Epidermal melanocyte (primary cell): ENCODE measurements around the gene IGSF3.
"Not testable (repeated sequence)": the region's sequence is repeated elsewhere in the genome, so short reads cannot be mapped to it uniquely, and the experiment has no call there.

Experiments
- DNase-seq: peaks from one replicate; pipeline ENCODE4 v3.0.0; 2011; ENCODE audit warnings: low spot score; ENCODE audit not compliant: insufficient read length

IGSF3 gene

DNA sequence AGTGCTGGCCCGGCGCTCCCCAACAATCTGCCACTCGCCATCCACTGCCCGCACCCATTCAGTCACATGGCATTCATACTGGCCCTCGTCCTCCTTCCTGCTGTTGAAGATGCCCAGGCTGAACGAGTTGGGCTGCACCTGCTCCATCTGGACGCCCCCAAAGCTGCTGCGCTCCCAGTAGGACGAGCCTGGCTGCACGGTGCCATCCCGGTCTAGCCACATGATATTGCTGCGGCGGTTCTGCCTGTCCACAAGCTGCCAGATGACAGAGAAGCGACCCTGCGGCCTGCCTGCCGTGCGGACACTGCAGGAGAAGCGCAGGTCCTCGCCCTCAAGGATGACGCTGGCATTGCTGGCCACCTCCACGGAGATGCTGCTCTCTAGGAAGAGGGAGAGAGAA lies 63.9 kb downstream of the IGSF3 start:
- DNase-seq: not testable (repeated sequence)

DNA sequence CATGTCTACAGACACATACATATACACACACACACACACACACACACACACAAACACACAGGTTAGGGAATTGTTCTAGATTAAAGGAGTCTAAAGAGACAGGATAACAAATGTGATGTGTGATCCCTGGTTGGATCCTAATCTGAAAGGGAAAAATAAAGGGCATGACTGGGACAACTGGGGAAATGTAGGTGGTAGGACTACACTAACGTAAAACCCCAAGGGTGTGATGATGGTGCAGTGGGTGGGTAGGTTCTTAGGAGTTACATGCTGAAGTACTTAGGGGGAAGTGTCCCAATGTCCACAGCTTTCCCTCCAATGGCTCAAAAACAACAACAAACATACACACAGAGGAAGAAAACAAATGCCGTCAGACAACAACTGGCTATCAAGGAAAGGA lies 68.2 kb downstream of the IGSF3 start:
- not testable (repeated sequence) for DNase-seq

DNA sequence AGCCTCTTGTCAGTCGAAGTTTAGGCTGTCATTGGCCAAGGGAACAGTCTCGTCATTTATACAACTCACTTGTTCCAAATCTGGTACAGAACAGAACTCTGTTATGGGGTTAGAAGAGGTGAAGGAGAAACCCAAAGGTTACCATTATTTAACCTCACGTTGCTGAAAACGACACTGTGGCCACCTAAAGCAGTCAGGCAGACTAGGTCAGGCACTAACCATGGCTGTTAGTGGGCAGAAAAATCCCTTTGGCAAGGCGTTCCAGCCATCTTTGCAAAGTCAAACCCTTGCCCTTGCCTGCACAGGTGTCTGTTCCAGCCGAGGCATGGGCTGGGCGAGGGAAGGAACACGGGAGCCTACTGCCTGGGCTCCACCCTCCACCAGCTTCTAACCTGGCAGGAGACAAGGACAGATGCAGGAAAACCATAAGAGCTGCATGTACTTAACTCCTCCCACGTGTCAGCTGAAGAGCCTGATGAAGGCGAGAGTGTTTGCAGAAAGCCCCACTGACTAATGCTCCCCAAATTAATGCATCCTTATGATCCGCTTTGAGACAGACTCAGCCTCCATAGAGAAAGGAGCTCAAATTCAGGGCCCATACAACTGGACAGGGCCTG lies 69.0 kb downstream of the IGSF3 start:
- DNase-seq: not testable (repeated sequence)

DNA sequence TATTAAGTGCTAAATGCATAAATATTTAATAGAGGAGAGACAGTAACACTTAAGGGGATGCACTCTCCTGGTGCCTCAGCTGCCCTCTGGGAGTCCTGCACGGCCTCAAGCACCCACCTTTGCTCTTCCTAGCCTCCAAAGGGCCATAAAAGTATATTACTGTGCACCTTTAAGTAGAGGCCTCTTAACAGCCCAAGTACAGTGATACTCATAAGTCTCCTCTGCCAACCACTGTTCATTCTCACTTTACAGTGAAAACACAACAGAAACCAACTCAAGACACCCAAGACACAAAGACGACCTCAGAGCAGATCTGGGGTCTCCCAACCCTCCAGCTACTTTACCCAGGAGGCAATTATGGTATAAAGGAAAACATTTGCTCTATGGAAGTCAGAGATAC lies 70.1 kb downstream of the IGSF3 start:
- not testable (repeated sequence) for DNase-seq

DNA sequence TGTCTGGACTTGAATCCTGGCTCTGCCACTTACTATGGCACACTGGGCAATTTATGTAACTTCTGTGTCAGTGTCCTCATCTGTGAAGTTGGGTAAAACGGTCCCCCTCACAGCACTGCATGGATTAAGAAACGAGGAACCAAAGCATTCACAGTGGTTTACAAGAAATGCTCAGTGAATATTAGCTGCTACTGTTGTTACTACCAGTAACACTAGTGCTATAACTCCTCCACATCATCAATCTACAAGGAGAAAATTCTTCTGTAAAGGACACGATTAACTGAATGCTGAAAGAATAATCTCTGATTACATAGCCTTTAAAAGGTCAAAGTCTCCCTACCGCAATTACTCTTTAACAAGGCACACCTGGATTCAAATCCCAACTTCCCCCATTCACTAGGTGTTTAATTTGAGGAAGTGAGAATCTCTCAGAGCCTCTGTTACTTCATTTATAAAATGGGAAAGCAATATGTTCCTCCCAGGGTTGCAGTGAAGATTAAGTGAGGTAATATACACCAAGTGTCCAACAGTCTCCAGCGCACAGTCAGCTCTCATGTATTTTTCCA lies 70.7 kb downstream of the IGSF3 start:
- DNase-seq: not testable (repeated sequence)

DNA sequence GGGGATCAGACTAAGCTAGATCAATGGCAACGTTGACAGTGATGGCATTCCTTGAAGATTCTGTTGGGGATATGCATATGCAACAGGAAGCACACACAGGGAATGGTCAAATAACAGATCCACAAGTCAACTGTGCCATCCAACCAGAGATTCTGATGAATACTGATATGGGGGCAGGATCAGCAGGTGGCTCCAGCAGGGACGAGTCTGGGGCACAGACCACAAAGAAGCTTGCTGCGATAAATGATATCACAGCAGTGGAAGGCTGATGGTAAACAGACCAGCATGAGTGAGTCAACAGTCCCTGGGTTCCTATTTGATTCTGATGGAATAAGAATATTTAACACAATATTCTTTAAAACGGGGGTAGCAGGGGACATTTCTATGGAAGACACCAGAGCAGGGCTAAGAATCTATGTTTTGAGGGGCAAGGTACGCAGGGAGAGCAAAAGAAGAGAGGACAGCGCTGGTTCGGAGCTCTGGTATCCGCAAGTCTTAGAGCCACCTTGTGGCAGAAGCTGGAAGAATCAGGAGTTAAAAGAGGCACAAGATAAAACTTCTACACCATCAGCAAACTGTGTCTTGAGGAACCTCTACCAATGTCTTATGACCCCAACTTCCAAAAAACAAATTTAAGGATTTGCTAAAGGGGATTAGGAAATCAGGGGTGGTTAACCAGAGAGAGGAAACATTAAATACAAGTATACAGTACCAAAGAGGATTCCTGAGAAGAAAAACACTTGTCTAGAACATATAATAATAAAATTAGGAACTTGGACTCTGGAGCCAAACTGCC lies 71.4 kb downstream of the IGSF3 start:
- not testable (repeated sequence) for DNase-seq

DNA sequence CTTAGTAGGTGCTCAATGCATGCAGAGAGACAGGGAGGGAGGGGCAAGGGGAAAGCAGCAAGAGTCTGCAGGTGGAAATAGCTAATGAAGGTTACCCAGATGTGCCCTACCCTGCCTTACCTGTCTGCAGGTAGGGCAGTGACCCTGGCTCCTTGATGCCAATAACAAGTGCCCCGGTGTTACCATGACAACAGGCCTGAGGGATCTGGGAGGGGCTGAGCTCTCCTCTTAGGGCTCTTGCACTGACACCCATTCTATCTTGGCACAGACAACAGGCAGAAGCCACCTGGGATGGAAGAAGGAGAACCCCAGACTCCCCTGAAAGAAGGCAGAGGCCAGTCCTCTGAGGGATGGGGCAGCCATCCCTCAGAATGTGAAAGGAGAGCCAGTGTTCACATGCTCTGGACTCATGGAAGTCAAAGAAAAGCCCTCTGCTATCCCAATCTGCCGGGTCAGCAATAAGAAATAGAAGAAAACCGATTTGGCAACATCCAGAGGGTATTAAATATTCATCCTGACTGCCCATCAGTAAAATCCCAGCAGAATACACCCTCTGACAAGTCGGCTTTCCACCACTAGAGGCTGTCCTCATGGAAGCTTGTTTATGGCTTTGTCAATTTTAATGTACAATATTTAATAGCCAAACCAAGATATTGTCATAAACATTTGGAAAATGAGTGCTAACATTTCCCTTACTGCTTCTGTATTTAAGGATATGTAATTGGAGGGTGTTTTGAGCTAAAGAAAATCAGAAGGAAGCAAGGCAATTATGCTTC lies 72.3 kb downstream of the IGSF3 start:
- not testable (repeated sequence) for DNase-seq

DNA sequence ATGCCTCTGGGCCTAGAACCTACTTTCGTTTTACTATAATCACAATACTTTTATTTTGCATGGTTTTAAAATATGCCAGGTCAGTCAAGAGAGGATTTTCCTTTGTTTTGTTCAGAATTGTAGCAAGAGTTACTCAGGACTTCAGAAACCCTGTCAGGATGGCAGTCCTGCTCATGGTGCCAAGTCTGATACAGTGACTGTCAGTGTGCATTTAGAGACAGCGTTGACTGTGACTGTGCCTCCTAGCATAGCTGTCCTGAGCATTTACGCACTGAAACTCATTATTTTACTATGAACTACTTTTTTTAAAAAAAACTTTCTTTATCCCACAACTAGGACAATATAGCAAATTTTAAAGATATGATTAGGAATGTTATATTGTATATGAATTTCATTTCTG lies 73.6 kb downstream of the IGSF3 start:
- DNase-seq: not testable (repeated sequence)

DNA sequence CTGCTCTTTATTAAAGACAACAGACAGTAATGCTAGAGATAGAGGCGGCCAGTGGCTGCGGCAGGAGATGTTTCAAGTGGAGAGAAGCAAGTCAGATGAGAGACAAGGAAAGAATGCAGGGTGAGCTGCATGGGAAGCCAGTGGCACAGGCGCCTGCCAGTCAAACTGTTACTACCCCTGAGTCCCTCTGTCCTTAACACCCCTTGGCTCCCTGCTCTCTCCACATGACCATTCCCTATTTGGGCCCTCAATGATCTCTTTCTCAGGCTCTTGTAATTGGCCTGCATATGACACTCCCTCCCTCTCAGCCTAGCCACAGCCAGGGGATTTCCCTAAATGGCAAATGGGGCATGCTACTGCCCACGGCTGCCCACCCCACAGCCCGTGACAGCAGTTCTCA lies 74.1 kb downstream of the IGSF3 start:
- DNase-seq: not testable (repeated sequence)

DNA sequence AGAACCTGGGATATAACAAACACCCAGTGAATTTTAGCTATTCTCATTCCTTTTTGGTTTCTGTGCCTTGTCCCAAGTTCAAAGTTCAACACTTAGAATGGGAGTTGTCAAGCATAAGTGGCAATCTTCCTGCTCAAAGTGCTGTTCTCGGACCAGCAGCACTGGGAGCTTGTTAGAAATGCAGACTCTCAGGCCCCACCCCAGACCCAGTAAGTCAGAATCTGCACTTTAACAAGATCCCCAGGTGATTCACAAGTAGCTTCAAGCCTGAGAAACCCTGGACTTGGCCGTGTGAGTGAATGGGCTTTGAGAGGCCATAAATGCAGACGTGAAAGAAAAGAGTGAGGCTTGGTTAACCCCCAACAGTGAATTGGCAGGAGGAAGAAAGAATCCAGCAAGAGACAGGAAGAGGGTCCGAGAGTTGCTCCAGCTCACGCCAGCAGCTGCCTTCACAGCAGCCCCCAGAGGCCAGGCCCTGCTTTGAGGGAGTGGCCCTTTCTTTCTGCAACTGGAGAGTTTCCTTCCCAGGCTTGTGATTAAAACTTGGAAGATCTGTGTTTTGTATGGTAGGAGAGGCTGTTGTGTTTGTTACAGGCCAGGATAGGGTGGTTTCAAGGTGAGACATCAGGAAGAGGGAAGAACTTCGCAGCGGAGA lies 75.5 kb downstream of the IGSF3 start:
- not testable (repeated sequence) for DNase-seq

DNA sequence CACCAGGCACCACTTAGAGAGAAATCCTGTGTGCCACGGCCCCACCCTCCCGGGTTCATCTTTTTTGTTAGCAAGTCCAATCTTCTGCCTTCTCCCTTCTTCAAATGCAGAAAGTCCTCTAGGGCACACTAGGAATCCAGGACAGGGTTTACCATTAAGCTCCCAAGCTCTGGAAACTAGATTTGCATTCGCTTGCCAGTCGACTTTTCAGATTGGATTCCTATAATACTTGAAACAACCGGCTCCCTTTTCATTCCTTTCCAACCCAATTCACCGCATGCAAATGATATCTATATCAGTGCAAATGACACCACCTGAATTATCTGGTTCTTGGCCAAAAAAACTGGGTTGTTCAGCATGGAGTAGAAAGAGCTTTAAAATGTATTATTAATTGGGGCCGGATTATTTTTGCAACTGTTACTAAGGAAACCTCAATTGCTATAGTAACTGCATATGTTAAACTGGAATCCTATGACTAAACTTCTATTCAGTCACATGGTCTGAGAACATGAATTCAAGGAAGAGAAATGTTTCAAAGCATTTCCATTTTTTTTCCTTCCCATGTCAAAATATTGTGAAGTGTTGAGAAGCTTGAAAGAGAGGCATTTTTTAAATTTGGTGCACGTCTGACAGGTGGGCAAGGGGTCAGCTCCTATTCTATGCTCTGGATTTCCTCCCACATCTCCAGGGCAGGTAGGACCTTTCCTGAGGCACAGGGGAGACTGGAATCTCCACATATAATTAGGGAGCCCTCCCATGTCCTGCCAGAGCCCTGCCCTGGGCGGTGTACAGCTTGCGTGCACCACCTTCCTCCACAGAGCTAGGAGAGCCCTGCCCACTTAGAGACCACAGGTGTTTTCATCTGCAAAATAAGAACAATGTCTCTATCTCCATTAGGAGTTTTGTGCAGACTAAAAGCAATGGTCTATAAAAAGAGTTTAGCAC lies 76.3 kb downstream of the IGSF3 start:
- DNase-seq: not testable (repeated sequence)

DNA sequence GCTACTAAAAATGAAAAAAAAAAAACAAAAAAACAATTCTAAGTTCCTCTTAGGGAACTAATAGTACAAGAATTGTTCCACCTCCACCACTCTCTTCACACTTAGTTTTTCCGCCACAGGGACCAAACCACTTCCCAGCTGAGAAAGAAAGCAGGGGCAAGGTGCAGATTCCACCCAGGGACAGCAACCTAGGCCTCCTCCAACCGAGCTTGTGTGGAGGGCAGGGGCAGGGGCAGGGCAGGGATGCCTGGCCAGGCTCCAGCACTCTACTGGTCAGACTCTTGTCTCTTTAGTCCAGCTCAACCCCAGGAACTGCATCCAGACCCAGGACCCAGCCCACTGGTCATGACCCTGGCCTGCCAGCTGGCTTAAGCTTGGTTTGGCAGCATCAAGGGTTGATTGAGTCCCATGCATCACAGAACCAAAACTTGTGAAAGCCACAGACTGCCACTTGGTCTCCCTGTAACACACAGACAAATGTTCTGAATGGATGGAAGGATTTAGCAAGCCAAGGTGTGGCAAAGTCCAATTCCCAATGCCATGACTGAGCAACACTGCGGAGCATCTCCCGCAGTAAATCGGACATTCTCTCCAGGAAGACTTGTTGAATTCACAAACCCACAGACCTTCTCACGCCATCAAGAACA lies 77.1 kb downstream of the IGSF3 start:
- not testable (repeated sequence) for DNase-seq

DNA sequence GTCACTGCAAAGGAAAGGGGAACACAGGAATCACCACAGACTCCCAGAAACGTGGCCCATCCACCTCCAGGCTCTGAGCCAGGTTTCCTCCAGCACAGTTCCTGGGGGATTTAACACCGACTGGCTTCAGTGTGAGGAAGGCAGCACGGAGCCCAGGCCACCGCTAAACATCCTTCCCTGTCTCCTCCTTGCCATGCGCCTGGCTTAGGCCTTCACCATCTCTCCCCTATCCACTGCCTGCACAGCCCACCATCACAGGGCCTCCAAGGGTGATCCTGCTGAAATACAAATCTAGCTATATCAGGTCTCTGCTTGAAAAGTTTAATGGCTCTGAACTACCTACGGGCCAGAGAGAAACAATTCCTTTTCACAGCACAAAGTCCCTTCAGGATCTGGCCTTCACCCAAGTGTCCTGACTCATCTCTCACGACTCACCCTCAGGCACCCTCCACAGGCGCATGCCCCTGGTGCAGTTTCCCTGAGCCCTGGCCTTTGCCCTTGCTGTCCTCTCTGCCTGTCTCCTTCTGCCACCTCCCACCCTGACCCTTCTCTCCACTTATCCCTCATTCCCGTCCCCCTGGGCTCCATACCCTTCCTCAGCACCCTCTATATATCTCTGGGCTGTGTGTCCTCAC lies 78.3 kb downstream of the IGSF3 start:
- DNase-seq: not testable (repeated sequence)

DNA sequence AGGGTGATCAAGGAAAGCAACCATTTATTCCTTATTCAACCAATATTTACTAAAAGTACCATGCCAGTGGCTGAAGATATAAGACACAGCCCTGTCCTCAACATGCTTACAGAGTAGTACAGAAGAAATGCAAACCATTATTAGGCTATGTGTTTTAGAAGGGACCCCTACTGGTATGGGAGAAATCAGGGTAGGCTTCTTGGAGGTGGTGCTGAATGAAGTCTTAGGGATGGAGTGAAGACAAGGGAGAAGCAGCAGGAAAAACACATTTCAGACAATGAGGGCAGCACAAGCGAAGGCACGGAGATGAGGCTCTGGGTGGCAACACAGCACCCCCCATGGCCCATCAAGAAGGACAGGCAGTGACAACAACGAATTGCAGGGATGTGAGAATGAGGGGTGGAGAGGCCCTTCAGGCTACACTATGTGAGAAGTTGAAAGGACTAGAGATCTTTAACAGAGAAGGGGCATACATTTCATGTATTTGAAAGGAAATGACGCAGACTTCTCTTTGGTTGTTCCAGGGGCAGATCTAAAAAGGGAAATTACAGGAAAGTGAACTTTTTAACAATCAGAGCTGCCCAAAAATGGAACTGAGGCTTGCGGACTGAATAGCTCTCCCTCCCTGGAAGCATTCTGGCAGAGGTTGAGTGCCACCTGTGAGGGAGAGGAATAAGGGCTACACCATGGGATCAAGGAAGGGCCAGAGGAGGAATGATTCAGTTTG lies 79.9 kb downstream of the IGSF3 start:
- DNase-seq: no peak

DNA sequence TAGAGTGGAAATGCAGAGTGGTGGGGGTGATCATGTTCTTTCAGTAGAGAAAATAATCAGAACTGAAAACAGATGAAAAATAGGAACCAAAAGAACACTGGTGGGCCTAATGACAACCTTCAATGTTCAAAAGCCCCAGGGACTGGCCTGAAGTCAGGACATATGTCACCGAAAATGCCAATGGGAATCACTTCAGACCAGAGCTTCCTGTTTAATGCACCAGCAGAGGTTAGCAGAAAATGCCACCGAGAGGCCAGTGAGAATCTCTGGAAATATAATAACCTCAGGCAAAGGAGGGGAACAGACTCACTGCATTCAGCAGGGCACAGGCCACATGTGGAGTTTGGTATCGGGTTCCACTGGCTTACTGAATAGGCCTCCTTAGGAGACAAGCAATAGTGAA lies 80.8 kb downstream of the IGSF3 start:
- DNase-seq: peak; percentile 56

DNA sequence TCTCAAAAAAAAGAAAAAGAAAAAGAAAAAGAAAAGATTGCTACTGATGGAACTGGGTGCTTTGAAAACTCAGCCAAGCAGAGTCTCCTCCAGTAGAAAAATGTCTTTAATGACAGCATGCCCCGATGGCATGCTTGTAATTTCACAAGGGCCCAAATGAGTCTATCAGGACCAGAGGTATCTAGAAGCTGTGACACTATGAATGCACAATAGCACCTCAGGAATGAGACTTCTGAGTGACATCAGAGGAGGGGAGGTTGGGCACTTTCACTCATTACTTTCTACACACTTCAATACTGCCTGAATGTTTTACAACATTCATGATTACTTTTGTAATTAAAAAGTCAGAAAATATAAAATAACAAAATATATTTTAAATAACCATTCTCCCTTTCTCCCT lies 81.6 kb downstream of the IGSF3 start:
- no peak for DNase-seq

DNA sequence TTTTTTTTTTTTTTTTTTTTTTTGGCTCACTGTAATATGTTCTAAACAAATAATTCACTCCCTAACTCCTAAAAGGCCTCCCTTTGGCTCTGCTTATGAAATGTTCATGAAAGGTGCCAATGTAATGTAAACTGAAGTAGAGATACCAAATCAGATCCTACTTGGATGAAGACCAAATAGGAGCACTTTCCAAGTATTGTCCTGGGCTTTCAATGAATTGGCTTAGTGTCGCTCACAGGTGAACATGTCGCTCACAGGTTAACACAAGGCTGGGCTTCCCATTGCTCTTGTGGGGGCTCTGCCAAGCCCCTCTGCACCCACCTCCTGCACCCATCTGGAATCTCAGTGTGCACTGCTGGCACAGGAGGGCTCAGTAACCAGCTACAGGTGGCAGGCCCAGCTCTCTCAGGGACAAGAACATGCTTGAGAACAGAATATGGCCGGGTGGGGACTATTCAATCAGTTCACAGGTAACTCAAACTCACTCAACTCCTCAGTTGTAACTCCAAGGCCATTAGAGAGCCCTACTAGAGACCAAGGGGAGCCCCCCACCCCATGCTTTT lies 86.1 kb downstream of the IGSF3 start:
- no peak for DNase-seq
